GM18873 (cell line): ENCODE measurements around the gene GARIN5B.
"Not testable (repeated sequence)": the region's sequence is repeated elsewhere in the genome, so short reads cannot be mapped to it uniquely, and the experiment has no call there.

Source experiments
- ATAC-seq: cut with Tn5 transposase; IDR thresholded peaks from one replicate; pipeline ENCODE4 v1.9.1; 2021; ENCODE audit warnings: mild to moderate bottlenecking, moderate library complexity, moderate number of reproducible peaks; ENCODE audit not compliant: unreplicated experiment, low FRiP score

GARIN5B gene

DNA sequence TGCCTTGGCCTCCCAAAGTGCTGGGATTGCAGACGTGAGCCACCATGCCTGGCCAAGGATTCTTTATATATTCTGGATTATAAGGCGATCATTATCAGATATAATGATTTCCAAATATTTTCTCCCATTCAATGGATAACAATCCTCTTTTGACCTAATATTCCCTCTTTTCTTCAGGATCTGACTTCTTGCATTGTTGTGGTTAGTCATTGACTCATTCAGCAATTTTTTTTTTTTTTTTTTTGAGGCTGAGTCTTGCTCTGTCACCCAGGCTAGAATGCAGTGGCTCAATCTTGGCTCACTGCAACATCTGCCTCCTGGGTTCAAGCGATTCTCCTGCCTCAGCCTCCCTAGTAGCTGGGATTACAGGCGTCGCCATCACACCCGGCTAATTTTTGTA, 33.3 kb downstream of the GARIN5B start:
- not testable (repeated sequence) for ATAC-seq

DNA sequence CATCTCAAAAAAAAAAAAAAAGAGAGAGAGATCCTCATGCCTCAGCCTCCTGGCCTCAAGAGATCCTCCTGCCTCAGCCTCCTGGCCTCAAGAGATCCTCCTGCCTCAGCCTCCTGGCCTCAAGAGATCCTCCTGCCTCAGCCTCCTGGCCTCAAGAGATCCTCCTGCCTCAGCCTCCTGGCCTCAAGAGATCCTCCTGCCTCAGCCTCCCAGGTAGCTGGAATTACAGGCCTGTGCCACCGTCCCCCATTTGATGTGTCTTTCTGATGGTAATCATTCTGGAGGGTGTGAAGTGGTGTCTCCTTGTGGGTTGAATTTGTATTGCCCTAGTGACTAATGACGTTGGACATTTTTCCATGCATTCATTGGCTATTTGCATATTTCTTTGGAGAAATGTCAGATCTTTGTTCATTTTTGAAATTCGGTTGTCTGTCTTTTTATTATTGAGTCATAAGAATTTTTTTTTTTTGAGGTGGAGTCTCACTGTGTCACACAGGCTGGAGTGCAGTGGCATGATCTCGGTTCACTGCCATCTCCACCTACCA, 34.2 kb downstream of the GARIN5B start:
- ATAC-seq = not testable (repeated sequence)

DNA sequence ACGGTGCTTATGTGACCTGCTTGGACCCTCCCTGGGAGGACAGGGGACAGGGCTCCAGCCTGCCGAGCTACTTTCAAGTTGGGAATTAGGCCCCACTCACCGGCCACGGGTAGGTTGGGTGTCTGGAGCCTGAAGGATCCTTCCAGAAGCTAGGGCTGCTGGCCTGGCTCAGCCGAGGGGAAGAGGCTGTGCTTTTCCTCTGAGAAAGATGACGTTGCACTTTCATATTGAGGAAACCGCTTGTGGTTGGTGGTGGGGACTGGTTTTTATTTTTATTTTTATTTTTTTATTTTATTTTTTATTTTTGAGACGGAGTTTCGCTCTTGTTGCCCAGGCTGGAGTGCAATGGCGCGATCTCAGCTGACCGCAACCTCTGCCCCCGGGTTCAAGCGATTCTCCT, 37.9 kb downstream of the GARIN5B start, which contains the start of gene TMEM150B:
TMEM150B (minus strand) TSS at position 170 of the 400 bp plus-strand sequence. CDS start 4,305 bp downstream, outside the sequence.
- no peak for ATAC-seq

DNA sequence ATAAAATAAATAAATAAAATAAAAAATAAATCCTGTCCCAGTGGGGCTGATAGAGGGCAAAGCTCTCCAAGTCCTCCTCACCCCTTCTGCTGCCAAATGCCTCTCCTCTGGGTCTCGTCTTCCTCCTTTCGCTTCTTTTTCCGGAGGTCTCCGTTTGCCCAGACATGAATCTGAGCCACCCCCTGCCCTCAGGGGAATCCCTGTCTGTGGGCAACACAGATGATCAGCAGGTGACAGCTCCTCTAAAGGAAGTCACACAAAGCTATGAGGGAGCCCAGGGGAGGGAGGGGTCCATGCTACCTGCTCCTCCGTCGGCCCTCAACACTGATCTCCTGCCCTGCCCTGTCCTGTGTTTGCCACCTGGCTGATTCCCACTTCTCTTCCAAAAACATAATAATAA, 38.4 kb downstream of the GARIN5B start:
- no peak for ATAC-seq

DNA sequence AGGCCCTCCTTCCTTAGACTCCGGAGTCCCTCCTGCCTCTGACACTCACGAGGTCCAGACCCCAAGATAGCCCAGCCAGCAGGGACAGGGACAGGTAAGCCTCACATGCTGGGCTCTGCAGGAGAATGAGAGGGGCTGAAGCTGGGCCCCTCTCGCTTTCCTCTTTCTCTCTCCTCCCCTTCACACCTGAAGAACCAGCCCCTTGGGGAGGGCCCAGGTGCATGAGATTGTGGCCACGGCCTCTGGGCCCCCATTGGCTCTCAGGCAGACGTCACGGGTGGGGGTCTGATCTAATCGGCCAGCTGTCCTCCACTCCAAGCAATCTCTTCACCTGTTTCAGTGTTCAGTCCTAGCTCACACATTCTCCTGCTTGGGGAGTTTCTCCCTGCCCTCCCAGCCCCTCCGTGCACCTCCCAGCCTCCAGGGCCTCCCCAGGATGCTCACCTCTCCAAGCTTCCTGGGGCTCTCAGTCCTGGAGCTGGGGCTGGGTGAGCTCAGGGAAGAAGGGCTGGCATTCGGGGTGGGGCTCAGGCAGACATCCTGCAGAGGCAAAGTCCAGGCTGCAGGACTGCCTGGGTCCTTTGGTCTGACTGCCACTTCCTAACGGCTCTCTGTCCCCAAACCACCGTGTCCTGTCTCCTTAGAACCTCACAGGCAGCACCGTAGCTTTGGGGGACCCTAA, 40.7 kb downstream of the GARIN5B start:
- ATAC-seq = no peak

DNA sequence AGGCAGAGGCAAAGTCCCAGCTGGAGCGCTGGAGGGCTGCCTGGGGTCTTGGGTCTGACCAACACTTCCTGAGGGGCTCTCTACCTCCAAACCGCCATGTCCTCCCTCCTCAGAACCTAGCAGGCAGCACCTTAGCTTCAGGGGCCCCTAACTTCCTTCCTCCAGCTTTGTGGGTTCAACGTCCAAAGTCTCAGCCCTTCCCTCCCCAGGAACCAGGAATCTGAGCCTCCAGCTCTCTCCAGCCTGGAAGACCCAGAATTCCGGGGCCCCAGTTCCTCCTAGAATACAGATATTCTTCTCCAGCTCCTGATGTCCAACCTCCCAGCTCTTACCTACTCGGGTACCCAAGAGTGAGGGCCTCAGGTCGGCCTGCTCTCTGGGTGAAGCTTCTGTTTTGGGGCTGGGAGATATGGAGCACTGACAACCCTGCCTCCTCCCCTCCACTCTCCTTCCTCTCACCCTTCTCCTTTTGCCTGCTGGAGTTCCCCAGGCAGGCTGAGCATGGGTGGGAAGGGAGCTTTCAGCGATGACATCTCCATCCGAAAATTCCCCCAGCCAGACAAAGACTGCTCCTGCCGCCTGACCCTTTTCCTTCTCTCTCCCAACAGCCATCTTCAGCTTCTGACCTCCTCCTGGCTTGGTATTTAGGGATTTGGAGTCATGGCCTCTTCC, 41.5 kb downstream of the GARIN5B start:
- no peak for ATAC-seq

DNA sequence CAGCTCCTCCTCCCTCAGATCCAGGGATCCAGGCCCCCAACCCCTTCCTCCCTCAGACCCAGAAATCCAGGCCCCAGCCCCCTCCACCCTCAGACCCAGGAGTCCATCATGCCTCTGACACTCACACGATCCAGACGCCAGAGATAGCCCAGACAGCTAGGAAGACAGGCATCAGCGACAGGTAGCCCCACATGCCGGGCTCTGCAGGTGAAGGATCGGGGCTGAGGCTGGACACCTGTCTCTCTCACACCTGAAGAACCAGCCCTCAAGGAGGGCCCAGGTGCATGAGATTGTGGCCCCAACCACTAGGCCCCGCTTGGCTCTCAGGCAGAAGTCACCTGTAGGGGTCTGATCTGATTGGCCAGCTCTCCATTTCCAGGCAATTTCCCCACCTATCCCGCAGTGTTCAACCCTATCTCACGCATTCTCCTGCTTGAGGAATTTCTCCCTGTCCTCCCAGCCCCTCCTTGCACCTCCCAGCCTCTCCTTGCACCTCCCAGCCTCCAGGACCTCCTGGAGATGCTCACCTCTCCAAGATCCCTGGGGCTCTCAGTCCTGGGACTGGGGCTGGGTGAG, 42.1 kb downstream of the GARIN5B start:
- no peak for ATAC-seq

DNA sequence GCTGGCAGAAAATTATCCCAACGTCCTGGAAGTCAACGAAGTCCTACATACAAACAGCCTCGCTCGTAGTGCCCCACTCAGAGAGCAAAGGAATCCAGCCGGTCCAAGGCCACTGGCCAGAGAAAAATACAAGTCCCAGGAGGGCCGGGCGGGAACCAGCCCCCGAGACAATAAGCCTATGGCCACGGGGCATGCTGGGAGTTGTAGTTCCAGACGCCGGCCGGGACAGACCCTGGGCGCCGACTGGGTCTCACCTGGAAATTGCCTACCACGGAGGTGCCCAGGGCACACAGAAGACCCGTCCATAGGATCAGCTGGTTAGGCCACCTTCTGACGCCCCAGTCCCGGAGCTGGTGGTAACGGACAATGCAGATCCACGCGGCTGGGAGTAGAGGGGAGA, 43.3 kb downstream of the GARIN5B start:
- ATAC-seq = no peak

DNA sequence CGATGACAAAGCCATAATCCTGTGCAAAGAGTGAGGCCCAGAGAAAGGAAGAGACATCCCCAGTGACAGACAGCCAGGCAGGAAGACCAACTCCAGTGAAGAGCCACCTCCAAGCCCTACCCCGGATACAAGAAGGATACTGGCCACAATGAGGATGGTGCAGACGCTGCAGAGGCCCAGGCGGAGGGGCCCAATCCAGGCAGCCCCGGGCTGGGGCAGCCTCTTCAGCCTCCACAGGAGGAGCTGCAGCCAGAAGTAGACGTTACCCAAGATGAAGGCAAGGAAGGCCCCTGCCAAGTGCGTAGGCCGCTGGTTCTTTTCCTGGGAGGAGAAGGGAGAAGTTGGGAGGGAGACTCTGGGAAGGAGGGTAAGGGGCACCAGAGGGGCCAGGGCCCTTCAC, 46.4 kb downstream of the GARIN5B start:
- ATAC-seq = no peak

DNA sequence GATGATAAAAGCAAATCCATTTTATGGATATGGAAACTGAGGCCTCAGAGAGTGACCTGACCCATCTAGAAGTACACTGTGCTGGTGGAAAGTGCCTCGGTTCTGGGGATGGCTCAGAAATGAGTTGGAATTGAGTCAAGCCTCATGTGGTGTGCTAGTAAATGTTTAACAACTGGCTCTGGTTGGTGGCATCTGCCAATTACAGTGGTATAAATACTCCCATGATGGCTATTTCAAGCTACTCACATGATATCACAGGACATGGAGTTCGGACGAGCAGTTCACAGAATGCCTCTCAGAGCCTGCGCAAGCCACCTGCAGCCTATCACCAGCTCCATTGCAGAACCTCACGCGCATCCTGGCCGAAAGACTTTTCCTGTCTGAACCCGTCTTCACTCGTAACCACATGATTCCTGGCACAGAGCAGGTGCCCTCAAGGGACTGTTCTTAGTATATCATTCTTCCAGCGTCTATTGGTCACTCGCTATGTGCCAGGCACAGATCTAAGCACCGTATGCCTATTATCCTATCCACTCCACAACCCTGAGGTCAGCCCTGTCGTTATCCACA, 47.0 kb downstream of the GARIN5B start:
- no peak for ATAC-seq

DNA sequence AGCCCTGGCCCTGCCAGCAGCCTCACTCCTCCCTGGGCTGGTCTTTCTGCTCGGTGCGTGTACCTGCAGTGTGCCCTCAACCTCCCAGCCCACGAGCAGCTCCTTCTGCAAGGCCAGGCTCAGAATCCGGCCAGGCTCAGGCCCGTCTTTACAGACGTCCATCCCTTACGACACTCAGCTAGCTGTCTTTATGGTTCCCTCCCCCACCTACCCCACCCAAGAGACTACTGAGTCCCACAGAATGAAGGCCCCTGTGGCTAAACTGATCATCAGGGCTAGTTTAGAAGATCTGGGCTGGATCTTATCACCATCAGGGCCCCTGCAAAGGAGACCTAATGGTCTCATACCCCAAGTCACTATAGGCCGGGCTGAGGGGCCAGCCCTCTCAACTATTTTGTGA, 48.7 kb downstream of the GARIN5B start:
- ATAC-seq = no peak

DNA sequence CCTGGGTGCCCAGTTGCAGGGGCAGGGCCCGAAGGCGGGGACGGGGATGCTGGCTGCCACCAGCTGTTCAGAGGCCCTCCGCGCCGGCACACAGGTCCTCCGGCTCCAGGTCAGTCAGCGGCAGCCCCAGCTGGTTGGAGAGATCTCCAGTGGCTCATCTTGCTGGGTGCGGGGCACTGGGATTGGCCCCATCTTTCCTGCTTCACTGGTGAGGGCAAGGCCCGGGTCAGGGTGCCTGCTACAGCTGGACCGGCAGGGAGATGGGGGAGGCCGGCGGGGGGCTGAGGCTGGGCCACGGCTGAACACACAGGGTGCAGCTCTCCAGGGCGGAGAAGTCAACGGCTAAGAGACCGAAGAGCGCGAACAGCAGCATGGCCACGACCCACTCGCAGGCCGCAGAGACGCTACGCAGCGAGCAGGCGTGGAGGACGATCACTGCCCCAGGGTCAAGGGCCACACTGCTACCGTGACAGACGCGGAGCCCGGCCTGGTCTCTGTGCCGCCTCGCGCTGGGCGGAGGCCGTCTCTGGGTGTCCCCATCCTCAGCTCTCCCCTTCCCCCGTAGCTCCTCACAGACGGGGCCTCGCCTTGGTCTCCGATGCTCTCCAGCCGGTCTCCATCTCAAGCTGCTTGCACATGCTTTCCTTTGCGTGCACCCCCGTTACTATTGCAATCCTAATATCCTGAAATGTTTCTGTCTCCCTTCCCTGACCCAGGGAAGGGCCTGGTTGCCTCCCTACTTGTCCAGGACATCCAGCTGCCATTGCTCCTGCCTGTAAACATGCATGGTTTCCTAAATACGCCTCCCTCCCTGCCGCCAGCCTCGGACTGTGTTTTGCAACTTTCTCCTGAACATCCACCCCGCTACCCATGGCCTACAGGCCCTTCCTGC, 50.2 kb downstream of the GARIN5B start:
- ATAC-seq = no peak

DNA sequence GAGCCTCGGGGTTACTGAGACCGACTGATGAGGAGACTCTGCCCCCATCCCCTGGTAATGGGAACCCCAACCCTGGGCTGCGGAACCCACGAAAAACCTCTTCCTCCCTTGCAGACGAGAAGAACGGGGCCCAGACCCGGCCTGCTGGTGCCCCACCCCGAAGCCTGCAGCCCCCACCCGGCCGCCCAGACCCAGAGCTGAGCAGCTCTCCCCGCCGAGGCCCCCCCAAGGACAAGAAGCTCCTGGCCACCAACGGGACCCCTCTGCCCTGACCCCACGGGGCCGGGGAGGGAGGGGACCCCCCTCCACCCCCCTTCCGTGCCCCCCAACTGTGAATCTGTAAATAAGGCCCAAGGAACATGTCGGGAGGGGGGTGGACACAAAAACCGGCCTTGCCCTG, 51.3 kb downstream of the GARIN5B start:
- ATAC-seq = no peak

DNA sequence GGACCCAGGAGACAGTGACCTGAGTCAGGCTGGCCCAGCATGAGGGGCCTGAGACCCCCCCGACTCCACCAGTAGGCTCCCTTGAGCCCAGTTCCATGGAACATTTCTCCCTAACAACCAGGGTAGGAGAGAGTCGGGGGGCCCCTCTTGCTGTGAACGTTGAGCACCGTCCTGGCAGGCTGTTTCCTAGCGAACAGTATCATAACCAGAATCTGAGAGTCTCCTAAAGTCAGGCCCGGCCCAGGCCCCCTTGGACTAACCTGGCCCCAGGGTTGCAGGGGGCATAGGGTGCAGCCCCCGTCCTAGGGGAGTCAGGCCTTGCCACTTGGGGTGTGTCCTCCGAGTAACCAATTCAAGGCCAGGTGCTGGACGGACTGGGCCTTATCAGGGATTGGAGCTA, 51.7 kb downstream of the GARIN5B start:
- ATAC-seq = no peak

DNA sequence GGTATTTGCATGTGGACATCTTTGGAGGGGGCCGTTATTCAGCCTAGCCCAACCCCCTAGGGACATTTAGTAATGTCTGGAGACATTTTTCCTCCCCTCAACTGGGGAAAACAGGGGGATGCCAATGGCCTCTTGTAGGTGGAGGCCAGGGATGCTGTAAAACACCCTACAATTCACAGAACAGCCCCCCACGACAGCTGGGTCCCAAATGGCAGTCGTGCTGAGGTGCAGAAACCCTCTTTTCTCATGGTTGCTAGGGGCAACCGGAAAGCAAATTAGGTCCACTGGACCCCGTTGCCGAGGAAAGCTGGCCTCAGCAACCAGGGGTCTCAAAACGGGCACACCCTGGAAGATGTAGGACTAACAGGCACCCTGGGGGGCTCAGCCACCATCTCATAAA, 52.6 kb downstream of the GARIN5B start:
- no peak for ATAC-seq

DNA sequence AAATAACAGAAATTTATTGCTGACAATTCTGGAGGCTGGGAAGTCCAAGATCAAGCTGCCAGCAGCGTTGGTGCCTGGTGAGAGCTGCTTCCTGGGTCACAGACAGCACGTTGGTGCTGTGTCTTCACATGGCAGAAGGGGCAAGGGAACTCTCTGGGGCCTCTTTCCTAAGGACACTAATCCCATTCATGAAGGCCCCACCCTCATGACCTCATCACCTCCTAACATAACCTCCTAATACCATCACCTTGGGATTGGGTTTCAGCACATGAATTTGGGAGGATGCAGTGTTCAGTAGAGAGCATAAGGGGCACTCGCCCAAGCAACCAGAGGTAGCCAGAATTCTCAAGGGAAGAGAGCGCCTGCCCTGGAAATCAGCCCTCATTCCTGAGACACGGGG, 53.6 kb downstream of the GARIN5B start:
- no peak for ATAC-seq

DNA sequence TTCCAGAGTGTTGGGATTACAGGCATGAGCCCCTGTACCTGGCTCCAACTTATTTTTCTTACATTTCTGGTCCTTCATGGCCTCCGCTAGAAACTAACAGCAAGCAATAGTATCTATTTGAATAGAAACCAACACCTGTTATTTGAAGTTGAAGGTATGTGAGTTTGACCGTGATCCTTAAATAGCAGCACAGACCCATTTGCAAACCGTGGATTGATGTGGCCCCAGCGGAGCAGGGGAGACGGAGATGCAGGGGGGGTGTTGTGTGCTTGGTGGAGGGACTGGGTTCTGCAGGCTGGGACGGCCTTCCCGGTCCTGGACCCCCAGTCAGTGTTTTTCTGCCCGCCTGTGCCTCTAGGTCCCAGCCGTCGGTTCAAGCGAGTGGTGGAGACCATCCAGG, 54.8 kb downstream of the GARIN5B start:
- ATAC-seq = no peak

DNA sequence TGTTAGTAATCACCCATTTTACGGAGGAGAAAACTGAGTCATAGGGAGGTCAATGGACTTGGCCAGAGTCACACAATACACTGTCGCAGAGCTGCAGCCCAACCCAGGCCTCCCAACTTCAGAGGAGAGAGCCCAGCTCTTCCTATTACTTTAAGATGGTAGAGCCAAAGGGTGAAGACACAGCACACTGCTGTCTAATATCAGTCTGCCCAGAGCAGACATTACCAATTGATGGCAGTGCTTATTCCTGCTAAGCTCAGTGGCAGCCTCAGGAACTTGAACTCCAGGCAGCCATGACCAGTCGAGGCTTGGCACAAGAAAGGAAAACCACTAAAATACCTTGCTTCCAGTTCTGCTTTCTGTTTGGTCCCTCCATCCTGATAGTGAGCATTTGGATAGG, 56.3 kb downstream of the GARIN5B start:
- ATAC-seq = no peak

DNA sequence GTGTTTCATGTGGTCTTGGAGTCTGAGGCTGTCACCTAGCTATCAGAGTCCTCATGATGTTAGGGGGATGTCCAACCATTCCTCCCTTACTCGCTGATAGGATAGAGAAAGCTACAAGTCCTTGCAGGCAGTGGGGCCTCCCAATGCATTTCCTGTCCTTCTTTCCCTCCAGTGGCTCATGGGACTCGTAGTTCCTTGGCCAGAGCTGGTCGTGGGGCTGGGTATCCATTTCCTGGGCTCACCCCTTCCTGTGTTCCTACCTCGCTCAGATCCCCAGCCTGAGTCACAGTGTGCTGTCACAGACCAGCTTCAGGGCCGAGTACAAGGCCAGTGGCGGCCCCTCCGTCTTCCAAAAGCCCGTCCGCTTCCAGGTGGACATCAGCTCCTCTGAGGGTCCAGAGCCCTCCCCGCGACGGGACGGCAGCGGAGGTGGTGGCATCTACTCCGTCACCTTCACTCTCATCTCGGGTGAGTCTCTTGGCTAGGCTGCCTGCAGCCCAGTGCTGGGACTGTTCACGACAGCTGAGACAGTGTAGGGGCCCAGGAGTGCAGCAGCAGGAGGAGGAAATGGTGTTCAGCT, 57.0 kb downstream of the GARIN5B start:
- no peak for ATAC-seq

DNA sequence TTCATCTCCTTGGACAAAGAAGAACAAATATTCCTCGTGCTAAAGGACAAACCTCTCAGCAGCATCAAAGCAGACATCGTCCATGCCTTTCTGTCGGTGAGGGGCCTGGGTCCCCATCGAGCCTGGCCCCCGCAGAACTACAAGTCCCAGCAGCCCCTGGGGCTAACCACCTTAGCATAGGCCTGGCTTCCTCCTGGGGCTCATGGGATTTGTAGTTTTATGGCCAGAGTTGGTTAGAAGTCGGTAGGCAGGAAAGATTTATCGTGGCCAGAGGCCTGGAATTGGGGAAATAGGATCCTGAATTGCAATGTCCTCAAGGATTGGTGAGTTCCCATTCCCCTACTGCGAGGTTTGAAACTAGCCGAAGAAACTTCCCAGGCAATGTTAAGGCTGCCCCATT, 57.6 kb downstream of the GARIN5B start:
- ATAC-seq = no peak
